NCI-H1105 treated with DMSO at 0.1 percent for 48 hours (cell line): ENCODE measurements around the gene CTNNA3.

Experiments used
- DNase-seq: peaks from one replicate; lab custom pipeline; 2025; lab: John Stamatoyannopoulos, UW

The CTNNA3 gene

GRCh38 chr10:66292456-66292855 is 1403.5 kb downstream of the CTNNA3 start:
- no peak for DNase-seq

- no peak for DNase-seq
Observed at GRCh38 chr10:66291133-66291532, 1404.9 kb downstream of the CTNNA3 start.

GRCh38 chr10:66284621-66285020 is 1411.4 kb downstream of the CTNNA3 start:
- DNase-seq: no peak

- no peak for DNase-seq
Observed at GRCh38 chr10:66283874-66284464, 1412.0 kb downstream of the CTNNA3 start.

GRCh38 chr10:66283064-66283463 is 1412.9 kb downstream of the CTNNA3 start:
- no peak for DNase-seq

GRCh38 chr10:66281327-66281726 is 1414.7 kb downstream of the CTNNA3 start:
- DNase-seq: no peak

GRCh38 chr10:66277481-66277880 is 1418.5 kb downstream of the CTNNA3 start:
- no peak for DNase-seq

- DNase-seq: no peak
Observed at GRCh38 chr10:66273966-66274519, 1422.0 kb downstream of the CTNNA3 start.

GRCh38 chr10:66265398-66265797 is 1430.6 kb downstream of the CTNNA3 start:
- no peak for DNase-seq

- DNase-seq: no peak
Observed at GRCh38 chr10:66259836-66260235, 1436.2 kb downstream of the CTNNA3 start.

GRCh38 chr10:66258693-66259092 is 1437.3 kb downstream of the CTNNA3 start:
- DNase-seq: no peak

- DNase-seq: no peak
Observed at GRCh38 chr10:66257801-66258200, 1438.2 kb downstream of the CTNNA3 start.

GRCh38 chr10:66252986-66253385 is 1443.0 kb downstream of the CTNNA3 start:
- no peak for DNase-seq

- no peak for DNase-seq
Observed at GRCh38 chr10:66246177-66246576, 1449.8 kb downstream of the CTNNA3 start.

- no peak for DNase-seq
Observed at GRCh38 chr10:66244953-66245352, 1451.0 kb downstream of the CTNNA3 start.

- DNase-seq: no peak
Observed at GRCh38 chr10:66242885-66243284, 1453.1 kb downstream of the CTNNA3 start.

GRCh38 chr10:66239062-66239461 is 1456.9 kb downstream of the CTNNA3 start:
- DNase-seq: no peak

GRCh38 chr10:66238343-66238742 is 1457.7 kb downstream of the CTNNA3 start:
- no peak for DNase-seq

- DNase-seq: no peak
Observed at GRCh38 chr10:66234872-66235271, 1461.1 kb downstream of the CTNNA3 start.

GRCh38 chr10:66228887-66229286 is 1467.1 kb downstream of the CTNNA3 start:
- DNase-seq: no peak

- DNase-seq: no peak
Observed at GRCh38 chr10:66223656-66224055, 1472.3 kb downstream of the CTNNA3 start.

- no peak for DNase-seq
Observed at GRCh38 chr10:66222462-66223046, 1473.4 kb downstream of the CTNNA3 start.

- no peak for DNase-seq
Observed at GRCh38 chr10:66218981-66219587, 1476.9 kb downstream of the CTNNA3 start.
